ENCODE measurements around the gene OSBPL6.

The OSBPL6 gene

GRCh38 chr2:178295115-178295514, 100.8 kb downstream of the OSBPL6 start:
- peaks cover 8% of the 10 kb centered on the region for H3K4me1 Mint-ChIP-seq
- H3K9me3 Mint-ChIP-seq, result peaks cover 8% of the 10 kb centered on the region
- no peak overlapping the region for H3K4me3 Mint-ChIP-seq
- H3K27me3 Mint-ChIP-seq (ENCODE audit: low read depth, poor library complexity), result no peaks in the 10 kb centered on the region
- DNase-seq, result no peak
- peaks cover 20% of the 10 kb centered on the region for H3K36me3 Mint-ChIP-seq (ENCODE audit: low read depth)
- H3K27ac Mint-ChIP-seq, result no peak overlapping the region
- TF ChIP-seq CTCF (IDR thresholded peaks at IDR 0.05), result no peak

- no peak for TF ChIP-seq CTCF (IDR thresholded peaks at IDR 0.05)
- no peak overlapping the region for H3K27ac Mint-ChIP-seq
- peaks cover 3% of the 10 kb centered on the region for H3K9me3 Mint-ChIP-seq
- H3K36me3 Mint-ChIP-seq (ENCODE audit: low read depth), result peaks cover 15% of the 10 kb centered on the region
- peaks cover 11% of the 10 kb centered on the region for H3K4me1 Mint-ChIP-seq
- no peak overlapping the region for H3K4me3 Mint-ChIP-seq
- H3K27me3 Mint-ChIP-seq (ENCODE audit: low read depth, poor library complexity), result no peaks in the 10 kb centered on the region
- no peak for DNase-seq
Observed at GRCh38 chr2:178295906-178296305, 101.6 kb downstream of the OSBPL6 start.

- H3K4me1 Mint-ChIP-seq, result peaks cover 17% of the 10 kb centered on the region
- DNase-seq, result no peak
- peaks cover 8% of the 10 kb centered on the region for H3K36me3 Mint-ChIP-seq (ENCODE audit: low read depth)
- H3K27me3 Mint-ChIP-seq (ENCODE audit: low read depth, poor library complexity), result no peaks in the 10 kb centered on the region
- TF ChIP-seq CTCF (IDR thresholded peaks at IDR 0.05), result no peak
- no peak overlapping the region for H3K27ac Mint-ChIP-seq
- H3K4me3 Mint-ChIP-seq, result no peak overlapping the region
- H3K9me3 Mint-ChIP-seq, result no peaks in the 10 kb centered on the region
Observed at GRCh38 chr2:178296394-178297090, 102.2 kb downstream of the OSBPL6 start.

GRCh38 chr2:178297091-178297411, 102.7 kb downstream of the OSBPL6 start:
- H3K9me3 Mint-ChIP-seq, result no peaks in the 10 kb centered on the region
- no peaks in the 10 kb centered on the region for H3K27me3 Mint-ChIP-seq (ENCODE audit: low read depth, poor library complexity)
- peaks cover 22% of the 10 kb centered on the region for H3K4me1 Mint-ChIP-seq
- peaks cover 5% of the 10 kb centered on the region for H3K36me3 Mint-ChIP-seq (ENCODE audit: low read depth)
- no peak overlapping the region for H3K4me3 Mint-ChIP-seq
- H3K27ac Mint-ChIP-seq, result no peak overlapping the region
- no peak for TF ChIP-seq CTCF (IDR thresholded peaks at IDR 0.05)
- DNase-seq, result no peak

GRCh38 chr2:178298785-178299212, 104.5 kb downstream of the OSBPL6 start:
- Mint-ChIP-seq H3K27me3 (ENCODE audit: low read depth, poor library complexity) (no peaks in the 10 kb centered on the region), H3K4me3 (no peak overlapping the region), H3K4me1 (peaks cover 35% of the 10 kb centered on the region), H3K27ac (no peak overlapping the region), H3K9me3 (no peaks in the 10 kb centered on the region), H3K36me3 (ENCODE audit: low read depth) (peaks cover 3% of the 10 kb centered on the region)
- no peak for TF ChIP-seq CTCF (IDR thresholded peaks at IDR 0.05)
- no peak for DNase-seq

GRCh38 chr2:178301649-178302238, 107.4 kb downstream of the OSBPL6 start:
- H3K9me3 Mint-ChIP-seq, result no peaks in the 10 kb centered on the region
- DNase-seq, result no peak
- peaks cover 4% of the 10 kb centered on the region for H3K36me3 Mint-ChIP-seq (ENCODE audit: low read depth)
- H3K4me1 Mint-ChIP-seq, result peaks cover 48% of the 10 kb centered on the region
- H3K27ac Mint-ChIP-seq, result no peak overlapping the region
- no peak for TF ChIP-seq CTCF (IDR thresholded peaks at IDR 0.05)
- no peaks in the 10 kb centered on the region for H3K27me3 Mint-ChIP-seq (ENCODE audit: low read depth, poor library complexity)
- H3K4me3 Mint-ChIP-seq, result no peak overlapping the region
